ENCODE results near the gene FAM83F.

DNA sequence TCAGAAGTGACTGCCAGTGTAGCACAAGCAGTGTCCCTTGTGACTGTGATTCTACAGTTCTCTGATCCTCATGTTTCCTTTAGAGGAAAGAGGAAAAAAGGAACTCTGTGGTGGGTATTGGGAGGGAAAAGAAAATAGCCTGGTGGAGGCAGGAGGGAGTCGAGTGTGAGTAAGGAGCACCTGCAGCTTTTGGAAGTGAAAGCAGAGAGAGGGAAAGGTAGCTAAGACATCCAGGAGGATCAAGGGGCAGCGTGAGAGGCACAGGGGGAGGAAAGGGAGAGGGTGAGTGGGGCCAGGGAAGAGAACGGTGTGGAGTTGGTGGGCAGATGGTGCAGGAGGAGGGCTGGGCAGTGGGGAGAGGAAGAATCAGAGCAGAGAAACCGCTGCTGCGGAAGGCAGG, 22.1 kb upstream of the FAM83F start:
- no peak for TF ChIP-seq POLR2AphosphoS5 (IDR thresholded peaks at IDR 0.05; ENCODE audit: low read depth, low read length)
- TF ChIP-seq, protein P1, sequence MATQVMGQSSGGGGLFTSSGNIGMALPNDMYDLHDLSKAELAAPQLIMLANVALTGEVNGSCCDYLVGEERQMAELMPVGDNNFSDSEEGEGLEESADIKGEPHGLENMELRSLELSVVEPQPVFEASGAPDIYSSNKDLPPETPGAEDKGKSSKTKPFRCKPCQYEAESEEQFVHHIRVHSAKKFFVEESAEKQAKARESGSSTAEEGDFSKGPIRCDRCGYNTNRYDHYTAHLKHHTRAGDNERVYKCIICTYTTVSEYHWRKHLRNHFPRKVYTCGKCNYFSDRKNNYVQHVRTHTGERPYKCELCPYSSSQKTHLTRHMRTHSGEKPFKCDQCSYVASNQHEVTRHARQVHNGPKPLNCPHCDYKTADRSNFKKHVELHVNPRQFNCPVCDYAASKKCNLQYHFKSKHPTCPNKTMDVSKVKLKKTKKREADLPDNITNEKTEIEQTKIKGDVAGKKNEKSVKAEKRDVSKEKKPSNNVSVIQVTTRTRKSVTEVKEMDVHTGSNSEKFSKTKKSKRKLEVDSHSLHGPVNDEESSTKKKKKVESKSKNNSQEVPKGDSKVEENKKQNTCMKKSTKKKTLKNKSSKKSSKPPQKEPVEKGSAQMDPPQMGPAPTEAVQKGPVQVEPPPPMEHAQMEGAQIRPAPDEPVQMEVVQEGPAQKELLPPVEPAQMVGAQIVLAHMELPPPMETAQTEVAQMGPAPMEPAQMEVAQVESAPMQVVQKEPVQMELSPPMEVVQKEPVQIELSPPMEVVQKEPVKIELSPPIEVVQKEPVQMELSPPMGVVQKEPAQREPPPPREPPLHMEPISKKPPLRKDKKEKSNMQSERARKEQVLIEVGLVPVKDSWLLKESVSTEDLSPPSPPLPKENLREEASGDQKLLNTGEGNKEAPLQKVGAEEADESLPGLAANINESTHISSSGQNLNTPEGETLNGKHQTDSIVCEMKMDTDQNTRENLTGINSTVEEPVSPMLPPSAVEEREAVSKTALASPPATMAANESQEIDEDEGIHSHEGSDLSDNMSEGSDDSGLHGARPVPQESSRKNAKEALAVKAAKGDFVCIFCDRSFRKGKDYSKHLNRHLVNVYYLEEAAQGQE (IDR thresholded peaks at IDR 0.05; ENCODE audit: insufficient read depth in 1 of 2, low read depth in 2 of 2, low read length in 2 of 2), result no peak
- no peak for TF ChIP-seq SIN3A (IDR thresholded peaks at IDR 0.05; ENCODE audit: borderline replicate concordance, insufficient read depth, low read length)
- no peak for TF ChIP-seq TAF1 (IDR thresholded peaks at IDR 0.05; ENCODE audit: borderline replicate concordance, insufficient read depth, low read length)

All from PFSK-1 (cell line).